Neural crest cell (in vitro differentiated cells): ENCODE data around the gene TCEANC2. TPM values are rescaled to one million over a fixed set of nuclear protein-coding genes. Genes with fewer than 3 reads are reported as not detected.

Experiments
- DNase-seq: peaks from one replicate; pipeline ENCODE4 v3.0.0; 2021; ENCODE audit warnings: low read depth, mixed read lengths, low spot score
- H3K27ac Mint-ChIP-seq: one replicate; pipeline ENCODE4 v1.8.0; 2021; ENCODE audit warnings: mild to moderate bottlenecking, mixed read lengths; ENCODE audit not compliant: unreplicated experiment
- H3K27me3 Mint-ChIP-seq: 2 replicates; pipeline ENCODE4 v1.8.0; 2021; ENCODE audit warnings: low read depth, mild to moderate bottlenecking, mixed read lengths
- H3K36me3 Mint-ChIP-seq: 2 replicates; pipeline ENCODE4 v1.8.0; 2021; ENCODE audit warnings: low read depth, mild to moderate bottlenecking, mixed read lengths
- H3K4me1 Mint-ChIP-seq: 2 replicates; pipeline ENCODE4 v1.8.0; 2021; ENCODE audit warnings: mixed read lengths
- H3K4me3 Mint-ChIP-seq: one replicate; pipeline ENCODE4 v1.8.0; 2021; ENCODE audit warnings: mild to moderate bottlenecking, mixed read lengths
- H3K9me3 Mint-ChIP-seq: 2 replicates; pipeline ENCODE4 v1.8.0; 2021; ENCODE audit warnings: mixed read lengths
- total RNA-seq: library from RNA; stranded (reverse); gene quantifications from 2 replicates; pipeline ENCODE4 v1.2.1, GENCODE V29; 2021
- TF ChIP-seq, protein P1 (sequence below): fragments of 200-600 bp; sonication (generic); conservative IDR thresholded peaks from 2 replicates; pipeline ENCODE4 v1.5.0; 2021; ENCODE audit warnings: antibody characterized with exemption, mild to moderate bottlenecking

Gene TCEANC2
- total RNA-seq, 1 donor from 2014 or later = 8.5 TPM

GRCh38 chr1:54124472-54124871, 71.1 kb downstream of the TCEANC2 start:
- no peak overlapping the region for H3K27ac Mint-ChIP-seq
- H3K36me3 Mint-ChIP-seq = no peaks in the 10 kb centered on the region
- no peak overlapping the region for H3K4me3 Mint-ChIP-seq
- H3K4me1 Mint-ChIP-seq = peaks cover 16% of the 10 kb centered on the region
- H3K9me3 Mint-ChIP-seq = no peaks in the 10 kb centered on the region
- TF ChIP-seq, protein P1, sequence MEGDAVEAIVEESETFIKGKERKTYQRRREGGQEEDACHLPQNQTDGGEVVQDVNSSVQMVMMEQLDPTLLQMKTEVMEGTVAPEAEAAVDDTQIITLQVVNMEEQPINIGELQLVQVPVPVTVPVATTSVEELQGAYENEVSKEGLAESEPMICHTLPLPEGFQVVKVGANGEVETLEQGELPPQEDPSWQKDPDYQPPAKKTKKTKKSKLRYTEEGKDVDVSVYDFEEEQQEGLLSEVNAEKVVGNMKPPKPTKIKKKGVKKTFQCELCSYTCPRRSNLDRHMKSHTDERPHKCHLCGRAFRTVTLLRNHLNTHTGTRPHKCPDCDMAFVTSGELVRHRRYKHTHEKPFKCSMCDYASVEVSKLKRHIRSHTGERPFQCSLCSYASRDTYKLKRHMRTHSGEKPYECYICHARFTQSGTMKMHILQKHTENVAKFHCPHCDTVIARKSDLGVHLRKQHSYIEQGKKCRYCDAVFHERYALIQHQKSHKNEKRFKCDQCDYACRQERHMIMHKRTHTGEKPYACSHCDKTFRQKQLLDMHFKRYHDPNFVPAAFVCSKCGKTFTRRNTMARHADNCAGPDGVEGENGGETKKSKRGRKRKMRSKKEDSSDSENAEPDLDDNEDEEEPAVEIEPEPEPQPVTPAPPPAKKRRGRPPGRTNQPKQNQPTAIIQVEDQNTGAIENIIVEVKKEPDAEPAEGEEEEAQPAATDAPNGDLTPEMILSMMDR = no peak
- no peak for DNase-seq
- H3K27me3 Mint-ChIP-seq = peaks cover 20% of the 10 kb centered on the region

DNA sequence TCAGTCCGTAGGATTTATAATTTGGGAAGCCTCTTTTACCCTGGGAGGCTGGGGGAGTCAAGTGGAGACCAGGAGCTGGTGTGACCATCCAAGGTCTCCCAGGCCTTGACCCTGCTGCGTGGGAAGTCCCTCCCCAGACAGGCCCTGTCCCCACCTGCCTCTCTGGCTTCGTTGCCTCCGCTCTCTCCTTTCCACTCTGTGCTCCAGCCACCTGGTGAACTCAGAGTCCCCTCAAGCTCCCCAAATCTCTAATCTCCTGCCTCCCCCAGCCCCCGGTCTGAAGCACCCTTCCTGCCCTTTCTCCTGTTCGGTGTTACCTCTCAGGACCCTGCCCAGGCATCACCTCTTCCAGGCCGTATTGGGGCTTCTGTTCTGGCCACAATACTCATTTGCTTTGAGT, 71.5 kb downstream of the TCEANC2 start:
- DNase-seq = no peak
- H3K27ac Mint-ChIP-seq = no peak overlapping the region
- no peaks in the 10 kb centered on the region for H3K9me3 Mint-ChIP-seq
- no peak overlapping the region for H3K4me3 Mint-ChIP-seq
- no peaks in the 10 kb centered on the region for H3K36me3 Mint-ChIP-seq
- peaks cover 20% of the 10 kb centered on the region for H3K27me3 Mint-ChIP-seq
- H3K4me1 Mint-ChIP-seq = peaks cover 16% of the 10 kb centered on the region
- TF ChIP-seq, protein P1 = no peak

GRCh38 chr1:54125386-54126070, 72.1 kb downstream of the TCEANC2 start:
- Mint-ChIP-seq H3K9me3 (no peaks in the 10 kb centered on the region), H3K27me3 (peaks cover 20% of the 10 kb centered on the region), H3K4me1 (peaks cover 16% of the 10 kb centered on the region), H3K27ac (no peak overlapping the region), H3K36me3 (no peaks in the 10 kb centered on the region), H3K4me3 (no peak overlapping the region)
- TF ChIP-seq, protein P1 = peak; percentile 15
- DNase-seq = no peak

- H3K36me3 Mint-ChIP-seq = no peaks in the 10 kb centered on the region
- H3K4me3 Mint-ChIP-seq = no peak overlapping the region
- no peak overlapping the region for H3K27ac Mint-ChIP-seq
- peaks cover 23% of the 10 kb centered on the region for H3K27me3 Mint-ChIP-seq
- H3K4me1 Mint-ChIP-seq = peaks cover 15% of the 10 kb centered on the region
- TF ChIP-seq, protein P1 = no peak
- H3K9me3 Mint-ChIP-seq = no peaks in the 10 kb centered on the region
- DNase-seq = no peak
These were observed 72.9 kb downstream of the TCEANC2 start for GRCh38 chr1:54126271-54126815.

GRCh38 chr1:54127594-54128300, 74.3 kb downstream of the TCEANC2 start:
- DNase-seq = no peak
- H3K4me1 Mint-ChIP-seq = peaks cover 7% of the 10 kb centered on the region
- H3K4me3 Mint-ChIP-seq = no peak overlapping the region
- no peaks in the 10 kb centered on the region for H3K9me3 Mint-ChIP-seq
- H3K36me3 Mint-ChIP-seq = no peaks in the 10 kb centered on the region
- peaks cover 12% of the 10 kb centered on the region for H3K27me3 Mint-ChIP-seq
- TF ChIP-seq, protein P1 = no peak
- H3K27ac Mint-ChIP-seq = peak overlapping the region; percentile 73
